GM23248 (cell line): ENCODE measurements around the gene LEF1. TPM values are rescaled to one million over a fixed set of nuclear protein-coding genes. Genes with fewer than 3 reads are reported as not detected.

Experiments used
- DNase-seq: peaks from one replicate; pipeline ENCODE4 v3.0.0-alpha.2; 2015
- H2AFZ ChIP-seq: fragments of 200-600 bp; sonication (generic); 2 replicates; pipeline ENCODE4 v1.6.1; 2016; ENCODE audit warnings: antibody characterized with exemption
- H3F3A ChIP-seq: fragments of 200-600 bp; sonication (generic); 2 replicates; pipeline ENCODE4 v1.6.1; 2016; ENCODE audit warnings: mild to moderate bottlenecking, antibody characterized with exemption, mixed run types; ENCODE audit not compliant: insufficient read depth
- H3K27ac ChIP-seq: fragments of 200-600 bp; sonication (generic); 2 replicates; pipeline ENCODE4 v1.5.1; 2016; ENCODE audit warnings: mild to moderate bottlenecking
- H3K27me3 ChIP-seq: fragments of 200-600 bp; sonication (generic); replicated peaks from 2 replicates; pipeline ENCODE4 v1.6.1; 2016; ENCODE audit warnings: mild to moderate bottlenecking; ENCODE audit not compliant: insufficient read depth
- H3K36me3 ChIP-seq: fragments of 200-600 bp; sonication (generic); 2 replicates; pipeline ENCODE4 v1.6.1; 2016; ENCODE audit warnings: low read depth, mild to moderate bottlenecking
- H3K4me1 ChIP-seq: fragments of 200-600 bp; sonication (generic); 2 replicates; pipeline ENCODE4 v1.6.1; 2016; ENCODE audit warnings: mild to moderate bottlenecking; ENCODE audit not compliant: insufficient read depth
- H3K4me2 ChIP-seq: fragments of 200-600 bp; sonication (generic); one replicate; pipeline ENCODE4 v1.6.1; 2016; ENCODE audit warnings: mild to moderate bottlenecking; ENCODE audit not compliant: unreplicated experiment
- H3K4me3 ChIP-seq: fragments of 200-600 bp; sonication (generic); 2 replicates; pipeline ENCODE4 v1.5.1; 2016; ENCODE audit warnings: mild to moderate bottlenecking
- H3K79me2 ChIP-seq: fragments of 200-600 bp; sonication (generic); 2 replicates; pipeline ENCODE4 v1.6.1; 2016; ENCODE audit warnings: mild to moderate bottlenecking; ENCODE audit not compliant: insufficient read depth
- H3K9ac ChIP-seq: fragments of 200-600 bp; sonication (generic); 2 replicates; pipeline ENCODE4 v1.6.1; 2016; ENCODE audit warnings: mild to moderate bottlenecking
- H3K9me2 ChIP-seq: fragments of 200-600 bp; sonication (generic); 2 replicates; pipeline ENCODE4 v1.6.1; 2016; ENCODE audit warnings: mixed run types, mild to moderate bottlenecking, moderate library complexity; ENCODE audit not compliant: insufficient read depth
- H3K9me3 ChIP-seq: fragments of 200-600 bp; sonication (generic); one replicate; pipeline ENCODE4 v1.6.1; 2017; ENCODE audit warnings: low read depth
- H4K20me1 ChIP-seq: fragments of 200-600 bp; sonication (generic); 2 replicates; pipeline ENCODE4 v1.6.0; 2016; ENCODE audit not compliant: insufficient read depth
- EZH2 ChIP-seq: fragments of 200-600 bp; sonication (generic); IDR thresholded peaks from 2 replicates; pipeline ENCODE4 v1.6.1; 2018; ENCODE audit warnings: antibody characterized with exemption, mild to moderate bottlenecking; ENCODE audit not compliant: insufficient read depth, poor library complexity, severe bottlenecking
- EZH2phosphoT487 ChIP-seq: fragments of 200-600 bp; sonication (generic); IDR thresholded peaks from 2 replicates; pipeline ENCODE4 v1.6.1; 2018; ENCODE audit warnings: antibody characterized with exemption, moderate library complexity, mild to moderate bottlenecking, low read depth; ENCODE audit not compliant: insufficient read depth
- WGBS, 2 experiments: methylation state at CpG; one replicate each; pipeline ENCODE4 v1.1.6; 2015 to 2017; ENCODE audit warnings: low lambda C conversion rate in 2 of 2, low coverage in 1 of 2; ENCODE audit errors: missing lambda C conversion rate in 2 of 2; 5-methylcytosine and 5-hydroxymethylcytosine counted together
- in situ Hi-C: fragments of 300-500 bp; cut with MboI; formaldehyde crosslinking; loops from 2 replicates; pipeline ENCODE4 v1.15.0; 2020
- polyA plus RNA-seq: library from polyadenylated mRNA; unstranded; fragments of >200 nt; fragmentation: Nextera tagmentation; extraction: Ambion mirVana; gene quantifications from 2 replicates; pipeline ENCODE4 v1.2.1, GENCODE V29; 2016
- total RNA-seq: library from RNA; depleted of rRNA; stranded (reverse); fragments of >200 nt; shearing (Covaris generic); gene quantifications from 2 replicates; pipeline ENCODE4 v1.2.3, GENCODE V29; 2014

Gene LEF1
- total and polyA plus RNA-seq, 2 experiments from 2014 or later, result 0.23 TPM; not detected in 1

DNA sequence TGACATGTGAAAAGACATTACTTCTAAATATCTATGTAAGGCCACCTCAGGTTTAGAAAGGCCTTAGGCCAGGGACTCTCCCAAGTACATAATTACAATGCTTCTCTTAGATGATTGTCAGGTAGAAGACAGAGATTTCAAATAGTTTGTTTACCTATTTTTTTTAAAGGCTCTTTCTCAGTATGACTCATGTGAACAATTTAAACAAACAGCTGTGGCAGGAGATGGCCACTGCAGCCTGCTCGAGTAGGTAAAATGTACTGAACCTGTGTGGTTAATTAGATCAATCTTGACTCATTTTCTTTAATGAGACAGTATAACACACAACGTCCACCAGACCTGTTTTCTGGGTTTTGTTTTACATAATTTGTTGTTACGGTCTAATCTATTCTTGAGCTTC, 50.2 kb downstream of the LEF1 start:
- H3K9me2 ChIP-seq, result no peaks in the 10 kb centered on the region
- H3K4me2 ChIP-seq, result no peak overlapping the region
- in situ Hi-C loops, result no loop called here

GRCh38 chr4:108117418-108118182, 51.1 kb downstream of the LEF1 start:
- Histone ChIP-seq H3K27me3 (peaks cover under 1% of the 10 kb centered on the region; the same call in 1 of the 2 replicates), H3K4me1 (no peaks in the 10 kb centered on the region), H3K79me2 (no peaks in the 10 kb centered on the region), H3F3A (no peaks in the 10 kb centered on the region), H3K4me3 (no peak overlapping the region), H3K9ac (no peak overlapping the region), H3K4me2 (no peak overlapping the region), H3K36me3 (no peaks in the 10 kb centered on the region), H3K9me3 (no peaks in the 10 kb centered on the region), H2AFZ (no peak overlapping the region), H3K9me2 (no peaks in the 10 kb centered on the region), H3K27ac (no peak overlapping the region), H4K20me1 (no peaks in the 10 kb centered on the region)
- in situ Hi-C loops, result no loop called here
- WGBS, 2 experiments, result 25 to 33% methylated on average over 5 to 7 of the region's 7 CpGs
- no peak for DNase-seq
- TF ChIP-seq EZH2 (no peak), EZH2phosphoT487 (no peak)

More for the DNA sequence above, 50.2 kb downstream of the LEF1 start:
- H2AFZ ChIP-seq, result no peak overlapping the region
- no peak overlapping the region for H3K9ac ChIP-seq
- H3K27ac ChIP-seq, result no peak overlapping the region
- TF ChIP-seq EZH2phosphoT487 (no peak), EZH2 (no peak)
- no peaks in the 10 kb centered on the region for H3K9me3 ChIP-seq
- WGBS, 2 experiments, result 43 to 44% methylated on average over 3 of the region's 3 CpGs
- H3K27me3 ChIP-seq, result no peaks in the 10 kb centered on the region; the same call in 1 of the 2 replicates
- H3K79me2 ChIP-seq, result no peaks in the 10 kb centered on the region
- no peak for DNase-seq
- no peaks in the 10 kb centered on the region for H4K20me1 ChIP-seq
- no peaks in the 10 kb centered on the region for H3F3A ChIP-seq
- no peaks in the 10 kb centered on the region for H3K4me1 ChIP-seq
- no peak overlapping the region for H3K4me3 ChIP-seq
- H3K36me3 ChIP-seq, result no peaks in the 10 kb centered on the region

- H3K4me3 ChIP-seq, result no peak overlapping the region
- H3K9me3 ChIP-seq, result no peaks in the 10 kb centered on the region
- H3K27me3 ChIP-seq, result peaks cover 5% of the 10 kb centered on the region; the same call in 1 of the 2 replicates
- WGBS, 2 experiments, result 46 to 49% methylated on average over 3 of the region's 3 CpGs
- H3K36me3 ChIP-seq, result no peaks in the 10 kb centered on the region
- no peaks in the 10 kb centered on the region for H3F3A ChIP-seq
- H3K4me2 ChIP-seq, result no peak overlapping the region
- H3K27ac ChIP-seq, result no peak overlapping the region
- no peaks in the 10 kb centered on the region for H3K4me1 ChIP-seq
- H3K79me2 ChIP-seq, result no peaks in the 10 kb centered on the region
- no peak for DNase-seq
- TF ChIP-seq EZH2phosphoT487, result no peak
- TF ChIP-seq EZH2, result no peak
- no peak overlapping the region for H2AFZ ChIP-seq
- H3K9ac ChIP-seq, result no peak overlapping the region
- no peaks in the 10 kb centered on the region for H4K20me1 ChIP-seq
- H3K9me2 ChIP-seq, result no peaks in the 10 kb centered on the region
- in situ Hi-C loops, result no loop called here
Observed at GRCh38 chr4:108116423-108117168, 52.1 kb downstream of the LEF1 start.

DNA sequence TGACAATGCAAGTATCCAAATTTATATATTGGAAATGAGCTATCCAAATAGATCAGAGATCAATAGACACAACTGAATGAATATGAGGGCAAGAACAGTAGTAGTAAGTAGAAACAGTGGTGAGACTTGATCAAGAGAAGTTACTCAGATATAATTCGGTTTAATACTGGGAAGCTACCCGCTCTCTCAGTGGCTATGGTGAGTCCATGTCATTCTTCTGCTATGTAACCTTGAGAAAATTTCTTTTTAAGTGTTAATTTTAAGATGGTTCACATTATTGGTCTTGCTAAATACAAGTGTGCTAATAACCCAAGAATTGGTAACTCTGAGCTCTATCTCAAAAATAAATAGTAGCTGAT, 53.6 kb downstream of the LEF1 start:
- no peak overlapping the region for H3K27ac ChIP-seq
- no peak for DNase-seq
- peaks cover 5% of the 10 kb centered on the region; the same call in 1 of the 2 replicates for H3K27me3 ChIP-seq
- H3K9me3 ChIP-seq, result no peaks in the 10 kb centered on the region
- in situ Hi-C loops, result no loop called here
- WGBS, 2 experiments, result 74 to 81% methylated on average over 2 of the region's 2 CpGs
- H4K20me1 ChIP-seq, result no peaks in the 10 kb centered on the region
- H3K9me2 ChIP-seq, result no peaks in the 10 kb centered on the region
- no peak overlapping the region for H3K4me2 ChIP-seq
- H2AFZ ChIP-seq, result no peak overlapping the region
- H3K9ac ChIP-seq, result no peak overlapping the region
- no peaks in the 10 kb centered on the region for H3F3A ChIP-seq
- no peaks in the 10 kb centered on the region for H3K36me3 ChIP-seq
- no peak overlapping the region for H3K4me3 ChIP-seq
- no peaks in the 10 kb centered on the region for H3K4me1 ChIP-seq
- H3K79me2 ChIP-seq, result no peaks in the 10 kb centered on the region
- TF ChIP-seq EZH2phosphoT487 (no peak), EZH2 (no peak)
